Endometrial microvascular endothelial cells (primary cell): ENCODE results near the gene TBX4. TPM values are rescaled to one million over a fixed set of nuclear protein-coding genes. Genes with fewer than 3 reads are reported as not detected.
"Not testable (repeated sequence)": the region's sequence is repeated elsewhere in the genome, so short reads cannot be mapped to it uniquely, and the experiment has no call there.

ENCODE experiments used
- in situ Hi-C: cut with HindIII; loops from 2 replicates; pipeline ENCODE4 v1.10.0; 2017; ENCODE audit warnings: low sequenced_read_pairs, low pct_unique_long_range_greater_than_20kb; ENCODE audit errors: inconsistent ontology term
- total RNA-seq: library from RNA; depleted of rRNA; stranded (reverse); fragments of >200 nt; gene quantifications from one replicate; pipeline ENCODE4 v1.2.3, GENCODE V29; 2015; ENCODE audit errors: inconsistent ontology term

Gene TBX4
- total RNA-seq, 1 donor from 2014 or later, result not detected

GRCh38 chr17:61504697-61505096 is 52.5 kb downstream of the TBX4 start:
- in situ Hi-C loops, result no loop called here

- in situ Hi-C loops, result no loop called here
These were observed 53.8 kb downstream of the TBX4 start for GRCh38 chr17:61505846-61506627.

GRCh38 chr17:61507383-61508066 is 55.3 kb downstream of the TBX4 start:
- in situ Hi-C loops, result no loop called here

- in situ Hi-C loops, result no loop called here
These were observed 56.7 kb downstream of the TBX4 start for GRCh38 chr17:61508912-61509311.

GRCh38 chr17:61509454-61509853 is 57.2 kb downstream of the TBX4 start:
- in situ Hi-C loops, result not testable (repeated sequence)

- in situ Hi-C loops, result no loop called here
These were observed 58.0 kb downstream of the TBX4 start for GRCh38 chr17:61510237-61510636.

- in situ Hi-C loops, result no loop called here
These were observed 58.8 kb downstream of the TBX4 start for GRCh38 chr17:61510991-61511390.

GRCh38 chr17:61511480-61512182 is 59.4 kb downstream of the TBX4 start:
- in situ Hi-C loops, result no loop called here

GRCh38 chr17:61514491-61514890 is 62.3 kb downstream of the TBX4 start:
- in situ Hi-C loops, result no loop called here

GRCh38 chr17:61517265-61517664 is 65.0 kb downstream of the TBX4 start:
- in situ Hi-C loops, result no loop called here

GRCh38 chr17:61517843-61518606 is 65.8 kb downstream of the TBX4 start:
- in situ Hi-C loops, result no loop called here

GRCh38 chr17:61519139-61519538 is 66.9 kb downstream of the TBX4 start:
- in situ Hi-C loops, result no loop called here

- in situ Hi-C loops, result no loop called here
These were observed 67.7 kb downstream of the TBX4 start for GRCh38 chr17:61519754-61520440.

GRCh38 chr17:61520897-61521296 is 68.7 kb downstream of the TBX4 start:
- in situ Hi-C loops, result no loop called here

GRCh38 chr17:61522088-61522487 is 69.9 kb downstream of the TBX4 start:
- in situ Hi-C loops, result no loop called here

- in situ Hi-C loops, result no loop called here
These were observed 72.1 kb downstream of the TBX4 start for GRCh38 chr17:61524319-61524718.

- in situ Hi-C loops, result not testable (repeated sequence)
These were observed 75.2 kb downstream of the TBX4 start for GRCh38 chr17:61527441-61527840.

GRCh38 chr17:61528171-61528570 is 75.9 kb downstream of the TBX4 start:
- in situ Hi-C loops, result no loop called here

GRCh38 chr17:61531223-61531622 is 79.0 kb downstream of the TBX4 start:
- in situ Hi-C loops, result no loop called here
